ENCODE results near the gene CHD9NB.

GRCh38 chr16:53055541-53056391 is 3.1 kb upstream of the CHD9NB start:
- TF ChIP-seq EZH2 (IDR thresholded peaks at IDR 0.05; ENCODE audit: insufficient read depth, poor library complexity, severe bottlenecking) (no peak), EZH2phosphoT487 (IDR thresholded peaks at IDR 0.05; ENCODE audit: insufficient read depth, low read depth) (no peak)
